ENCODE results near the gene STAT5A. TPM values are rescaled to one million over a fixed set of nuclear protein-coding genes. Genes with fewer than 3 reads are reported as not detected.

STAT5A gene
- total RNA-seq, 1 donor from 2014 or later, result 288 TPM

DNA sequence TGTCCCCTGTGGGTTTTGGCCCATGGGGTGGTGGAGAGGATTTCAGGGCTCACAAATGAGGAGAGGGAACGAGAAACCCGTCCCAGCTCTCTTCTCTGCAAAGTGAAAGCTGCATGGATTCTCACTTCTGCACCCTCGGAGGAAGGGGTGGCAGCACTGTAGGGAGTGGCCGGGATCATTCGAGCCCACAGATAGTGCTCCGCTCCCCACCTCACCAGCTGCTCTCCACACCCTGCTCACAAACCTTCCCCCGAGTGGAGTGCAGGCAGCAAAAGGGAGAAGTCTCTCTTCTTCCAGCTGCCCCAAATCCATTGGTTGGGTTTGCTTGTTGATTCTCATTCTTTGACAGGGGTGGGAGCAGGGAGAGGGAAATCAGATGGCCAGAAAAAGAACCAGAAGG lies 20.1 kb downstream of the STAT5A start:
- peaks cover 89% of the 10 kb centered on the region for H3K36me3 Mint-ChIP-seq (ENCODE audit: low read depth)
- no peaks in the 10 kb centered on the region for H3K9me3 Mint-ChIP-seq
- H3K27me3 Mint-ChIP-seq (ENCODE audit: low read depth), result no peaks in the 10 kb centered on the region
- H3K4me3 Mint-ChIP-seq (ENCODE audit: low read depth), result no peak overlapping the region
- no peak overlapping the region for H3K27ac Mint-ChIP-seq
- peaks cover 49% of the 10 kb centered on the region for H3K4me1 Mint-ChIP-seq (ENCODE audit: low read depth)
- intact Hi-C loops (cut with micrococcal nuclease), result no loop called here
- no peak for DNase-seq (ENCODE audit: low spot score)

- no peaks in the 10 kb centered on the region for H3K27me3 Mint-ChIP-seq (ENCODE audit: low read depth)
- peak overlapping the region; percentile 9 for H3K27ac Mint-ChIP-seq
- peaks cover 89% of the 10 kb centered on the region for H3K36me3 Mint-ChIP-seq (ENCODE audit: low read depth)
- DNase-seq (ENCODE audit: low spot score), result no peak
- no peak overlapping the region for H3K4me3 Mint-ChIP-seq (ENCODE audit: low read depth)
- intact Hi-C loops (cut with micrococcal nuclease), result no loop called here
- H3K4me1 Mint-ChIP-seq (ENCODE audit: low read depth), result peaks cover 52% of the 10 kb centered on the region
- H3K9me3 Mint-ChIP-seq, result no peaks in the 10 kb centered on the region
These were observed 20.8 kb downstream of the STAT5A start for GRCh38 chr17:42309142-42309541.

DNA sequence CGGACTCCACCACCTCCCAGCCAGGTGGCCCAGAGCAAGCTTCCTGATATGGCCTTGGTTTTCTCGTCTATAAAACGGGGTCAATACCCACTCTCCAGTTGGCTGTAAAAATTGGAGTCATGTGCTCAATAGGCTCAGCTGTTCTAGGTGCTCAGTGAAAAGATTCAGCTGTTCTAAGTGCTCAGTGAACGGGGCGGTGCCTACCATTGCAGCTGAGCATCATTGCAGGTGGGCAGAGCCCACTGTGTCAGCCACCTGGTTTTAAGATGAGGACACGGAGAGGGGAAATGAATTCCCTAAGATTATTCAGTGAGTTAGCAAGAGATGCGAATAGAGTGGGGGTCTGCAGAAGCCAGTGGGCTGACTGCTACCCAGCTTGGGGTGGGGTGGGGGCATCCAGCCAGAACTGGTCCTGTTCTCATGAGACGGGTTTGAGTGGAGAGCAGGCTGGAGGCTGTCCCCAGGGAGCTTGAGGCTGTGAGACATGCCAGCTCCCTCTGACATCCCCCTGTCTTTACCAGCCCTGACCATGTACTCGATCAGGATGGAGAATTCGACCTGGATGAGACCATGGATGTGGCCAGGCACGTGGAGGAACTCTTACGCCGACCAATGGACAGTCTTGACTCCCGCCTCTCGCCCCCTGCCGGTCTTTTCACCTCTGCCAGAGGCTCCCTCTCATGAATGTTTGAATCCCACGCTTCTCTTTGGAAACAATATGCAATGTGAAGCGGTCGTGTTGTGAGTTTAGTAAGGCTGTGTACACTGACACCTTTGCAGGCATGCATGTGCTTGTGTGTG lies 21.9 kb downstream of the STAT5A start:
- Mint-ChIP-seq H3K4me1 (ENCODE audit: low read depth) (peaks cover 51% of the 10 kb centered on the region), H3K4me3 (ENCODE audit: low read depth) (no peak overlapping the region), H3K9me3 (no peaks in the 10 kb centered on the region), H3K36me3 (ENCODE audit: low read depth) (peaks cover 88% of the 10 kb centered on the region), H3K27ac (no peak overlapping the region), H3K27me3 (ENCODE audit: low read depth) (no peaks in the 10 kb centered on the region)
- intact Hi-C loops (cut with micrococcal nuclease), result loop anchor here (10.0 kb wide), 1 partner anchor 215 kb away; no protein-coding TSS in a partner anchor
- DNase-seq (ENCODE audit: low spot score), result no peak

DNA sequence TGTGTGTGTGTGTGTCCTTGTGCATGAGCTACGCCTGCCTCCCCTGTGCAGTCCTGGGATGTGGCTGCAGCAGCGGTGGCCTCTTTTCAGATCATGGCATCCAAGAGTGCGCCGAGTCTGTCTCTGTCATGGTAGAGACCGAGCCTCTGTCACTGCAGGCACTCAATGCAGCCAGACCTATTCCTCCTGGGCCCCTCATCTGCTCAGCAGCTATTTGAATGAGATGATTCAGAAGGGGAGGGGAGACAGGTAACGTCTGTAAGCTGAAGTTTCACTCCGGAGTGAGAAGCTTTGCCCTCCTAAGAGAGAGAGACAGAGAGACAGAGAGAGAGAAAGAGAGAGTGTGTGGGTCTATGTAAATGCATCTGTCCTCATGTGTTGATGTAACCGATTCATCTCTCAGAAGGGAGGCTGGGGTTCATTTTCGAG lies 22.5 kb downstream of the STAT5A start:
- Mint-ChIP-seq H3K4me3 (ENCODE audit: low read depth) (no peak overlapping the region), H3K36me3 (ENCODE audit: low read depth) (peaks cover 93% of the 10 kb centered on the region), H3K27ac (peak overlapping the region; percentile 79), H3K4me1 (ENCODE audit: low read depth) (peaks cover 57% of the 10 kb centered on the region), H3K9me3 (no peaks in the 10 kb centered on the region), H3K27me3 (ENCODE audit: low read depth) (no peaks in the 10 kb centered on the region)
- intact Hi-C loops (cut with micrococcal nuclease), result loop anchor here (10.0 kb wide), 1 partner anchor 214 kb away; no protein-coding TSS in a partner anchor
- no peak for DNase-seq (ENCODE audit: low spot score)

DNA sequence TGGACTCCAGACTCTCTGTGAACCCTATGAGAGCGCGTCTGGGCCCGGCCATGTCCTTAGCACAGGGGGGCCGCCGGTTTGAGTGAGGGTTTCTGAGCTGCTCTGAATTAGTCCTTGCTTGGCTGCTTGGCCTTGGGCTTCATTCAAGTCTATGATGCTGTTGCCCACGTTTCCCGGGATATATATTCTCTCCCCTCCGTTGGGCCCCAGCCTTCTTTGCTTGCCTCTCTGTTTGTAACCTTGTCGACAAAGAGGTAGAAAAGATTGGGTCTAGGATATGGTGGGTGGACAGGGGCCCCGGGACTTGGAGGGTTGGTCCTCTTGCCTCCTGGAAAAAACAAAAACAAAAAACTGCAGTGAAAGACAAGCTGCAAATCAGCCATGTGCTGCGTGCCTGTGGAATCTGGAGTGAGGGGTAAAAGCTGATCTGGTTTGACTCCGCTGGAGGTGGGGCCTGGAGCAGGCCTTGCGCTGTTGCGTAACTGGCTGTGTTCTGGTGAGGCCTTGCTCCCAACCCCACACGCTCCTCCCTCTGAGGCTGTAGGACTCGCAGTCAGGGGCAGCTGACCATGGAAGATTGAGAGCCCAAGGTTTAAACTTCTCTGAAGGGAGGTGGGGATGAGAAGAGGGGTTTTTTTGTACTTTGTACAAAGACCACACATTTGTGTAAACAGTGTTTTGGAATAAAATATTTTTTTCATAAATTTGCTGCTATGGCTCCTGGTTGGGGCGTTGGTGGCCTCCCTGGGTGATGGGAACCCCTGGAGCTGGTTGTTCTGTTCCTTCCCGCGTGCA lies 23.1 kb downstream of the STAT5A start:
- H3K9me3 Mint-ChIP-seq, result no peaks in the 10 kb centered on the region
- DNase-seq (ENCODE audit: low spot score), result no peak
- H3K27me3 Mint-ChIP-seq (ENCODE audit: low read depth), result no peaks in the 10 kb centered on the region
- peak overlapping the region; percentile 63 for H3K4me3 Mint-ChIP-seq (ENCODE audit: low read depth)
- intact Hi-C loops (cut with micrococcal nuclease), result loop anchor here (2.0 to 10.0 kb wide), 2 partner anchors 95 to 213 kb away; no protein-coding TSS in a partner anchor
- H3K4me1 Mint-ChIP-seq (ENCODE audit: low read depth), result peaks cover 54% of the 10 kb centered on the region
- H3K36me3 Mint-ChIP-seq (ENCODE audit: low read depth), result peaks cover 89% of the 10 kb centered on the region
- peak overlapping the region; percentile 79 for H3K27ac Mint-ChIP-seq

GRCh38 chr17:42312035-42312284 lies 23.7 kb downstream of the STAT5A start:
- no peaks in the 10 kb centered on the region for H3K27me3 Mint-ChIP-seq (ENCODE audit: low read depth)
- intact Hi-C loops (cut with micrococcal nuclease), result loop anchor here (2.0 to 10.0 kb wide), 2 partner anchors 95 to 213 kb away; no protein-coding TSS in a partner anchor
- H3K4me1 Mint-ChIP-seq (ENCODE audit: low read depth), result peaks cover 57% of the 10 kb centered on the region
- peak overlapping the region; percentile 33 for H3K4me3 Mint-ChIP-seq (ENCODE audit: low read depth)
- no peak for DNase-seq (ENCODE audit: low spot score)
- H3K9me3 Mint-ChIP-seq, result no peaks in the 10 kb centered on the region
- H3K36me3 Mint-ChIP-seq (ENCODE audit: low read depth), result peaks cover 89% of the 10 kb centered on the region
- H3K27ac Mint-ChIP-seq, result peak overlapping the region; percentile 68

DNA sequence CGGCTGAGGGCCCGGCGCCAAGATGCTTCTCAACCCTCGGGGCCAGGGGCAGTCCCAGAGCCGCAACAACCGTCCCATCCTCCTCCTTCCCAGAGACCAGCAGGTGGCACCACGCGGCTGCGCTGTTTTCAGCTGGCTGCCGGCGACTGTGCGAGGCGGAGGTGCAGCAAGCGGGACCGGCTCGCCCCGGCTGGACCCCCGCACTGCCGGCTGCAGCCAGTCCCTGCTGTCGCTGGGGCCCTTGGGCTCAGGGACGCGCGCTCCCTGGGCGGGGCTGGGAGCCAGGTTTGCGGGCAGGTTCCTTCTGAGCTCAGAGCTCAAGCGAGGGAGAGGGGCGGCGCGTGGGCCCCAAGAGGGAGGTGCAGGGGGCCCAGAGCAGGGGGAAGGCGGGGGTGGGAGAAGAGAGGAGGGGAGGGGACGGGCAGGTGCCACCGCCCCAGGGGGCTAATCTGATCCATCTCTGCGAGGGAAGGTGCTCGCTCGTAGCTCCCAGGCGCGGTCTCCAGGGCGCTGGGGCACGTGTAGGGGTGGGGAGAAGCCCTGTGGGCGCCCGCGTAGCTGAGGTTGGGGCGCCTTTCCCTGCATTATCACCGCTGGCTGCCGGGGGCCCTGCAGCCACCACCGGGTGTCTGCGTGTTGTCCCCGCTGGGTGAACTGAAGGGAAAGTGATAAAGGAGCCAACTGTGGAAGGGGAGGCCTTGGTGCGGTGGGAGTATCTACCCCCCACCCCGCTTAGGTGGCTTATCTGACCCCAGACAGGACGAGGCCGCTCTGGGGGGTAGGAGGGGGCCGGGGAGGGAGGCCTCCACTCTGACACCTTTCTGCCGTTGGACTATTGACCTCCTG lies 24.2 kb downstream of the STAT5A start:
- peak overlapping the region; percentile 68 for H3K27ac Mint-ChIP-seq
- peaks cover 59% of the 10 kb centered on the region for H3K4me1 Mint-ChIP-seq (ENCODE audit: low read depth)
- intact Hi-C loops (cut with micrococcal nuclease), result loop anchor here (2.0 to 10.0 kb wide), 2 partner anchors 94 to 212 kb away; no protein-coding TSS in a partner anchor
- H3K4me3 Mint-ChIP-seq (ENCODE audit: low read depth), result peak overlapping the region; percentile 33
- DNase-seq (ENCODE audit: low spot score), result peak; percentile 72
- H3K27me3 Mint-ChIP-seq (ENCODE audit: low read depth), result no peaks in the 10 kb centered on the region
- H3K9me3 Mint-ChIP-seq, result no peaks in the 10 kb centered on the region
- H3K36me3 Mint-ChIP-seq (ENCODE audit: low read depth), result peaks cover 89% of the 10 kb centered on the region

GRCh38 chr17:42313389-42313772 lies 25.1 kb downstream of the STAT5A start:
- H3K4me3 Mint-ChIP-seq (ENCODE audit: low read depth), result no peak overlapping the region
- peaks cover 60% of the 10 kb centered on the region for H3K4me1 Mint-ChIP-seq (ENCODE audit: low read depth)
- intact Hi-C loops (cut with micrococcal nuclease), result loop anchor here (2.0 to 10.0 kb wide), 2 partner anchors 93 to 211 kb away; no protein-coding TSS in a partner anchor

GRCh38 chr17:42313773-42314566 lies 25.7 kb downstream of the STAT5A start:
- no peak for DNase-seq (ENCODE audit: low spot score)
- Mint-ChIP-seq H3K9me3 (no peaks in the 10 kb centered on the region), H3K4me1 (ENCODE audit: low read depth) (peaks cover 57% of the 10 kb centered on the region), H3K27ac (peak overlapping the region; percentile 60), H3K27me3 (ENCODE audit: low read depth) (no peaks in the 10 kb centered on the region), H3K36me3 (ENCODE audit: low read depth) (peaks cover 89% of the 10 kb centered on the region), H3K4me3 (ENCODE audit: low read depth) (no peak overlapping the region)
- intact Hi-C loops (cut with micrococcal nuclease), result loop anchor here (2.0 to 10.0 kb wide), 2 partner anchors 93 to 211 kb away; no protein-coding TSS in a partner anchor

More at GRCh38 chr17:42313389-42313772, 25.1 kb downstream of the STAT5A start:
- Mint-ChIP-seq H3K27me3 (ENCODE audit: low read depth) (no peaks in the 10 kb centered on the region), H3K9me3 (no peaks in the 10 kb centered on the region), H3K36me3 (ENCODE audit: low read depth) (peaks cover 89% of the 10 kb centered on the region), H3K27ac (peak overlapping the region; percentile 60)
- no peak for DNase-seq (ENCODE audit: low spot score)

GRCh38 chr17:42315402-42316156 lies 27.3 kb downstream of the STAT5A start:
- Mint-ChIP-seq H3K27ac (peak overlapping the region; percentile 24), H3K27me3 (ENCODE audit: low read depth) (no peaks in the 10 kb centered on the region), H3K4me3 (ENCODE audit: low read depth) (no peak overlapping the region), H3K4me1 (ENCODE audit: low read depth) (peaks cover 58% of the 10 kb centered on the region), H3K9me3 (no peaks in the 10 kb centered on the region), H3K36me3 (ENCODE audit: low read depth) (peaks cover 88% of the 10 kb centered on the region)
- intact Hi-C loops (cut with micrococcal nuclease), result loop anchor here (10.0 kb wide), 1 partner anchor 209 kb away; no protein-coding TSS in a partner anchor
- no peak for DNase-seq (ENCODE audit: low spot score)

DNA sequence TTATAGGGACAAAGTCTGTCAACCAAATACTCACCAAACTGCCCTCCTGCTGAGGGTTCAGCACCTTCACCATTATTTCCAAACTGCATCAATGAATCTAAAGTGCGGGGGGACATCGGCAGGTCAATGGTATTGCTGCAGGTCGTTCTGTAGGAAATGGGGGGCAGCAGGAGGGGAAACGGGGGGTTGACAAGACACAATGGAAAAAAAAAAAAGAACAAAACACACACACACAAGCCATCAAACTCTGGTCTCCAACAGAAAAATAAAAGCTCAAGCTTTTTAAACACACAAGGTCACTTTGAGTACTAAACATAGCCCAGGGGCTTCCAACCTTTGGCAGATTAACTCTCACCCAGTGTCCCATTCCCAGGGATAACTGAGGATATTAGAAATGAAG lies 28.5 kb downstream of the STAT5A start:
- Mint-ChIP-seq H3K9me3 (no peaks in the 10 kb centered on the region), H3K36me3 (ENCODE audit: low read depth) (peaks cover 87% of the 10 kb centered on the region), H3K27me3 (ENCODE audit: low read depth) (no peaks in the 10 kb centered on the region)

More for the DNA sequence above, 28.5 kb downstream of the STAT5A start:
- intact Hi-C loops (cut with micrococcal nuclease), result loop anchor here (10.0 kb wide), 1 partner anchor 208 kb away; no protein-coding TSS in a partner anchor
- Mint-ChIP-seq H3K4me1 (ENCODE audit: low read depth) (peaks cover 52% of the 10 kb centered on the region), H3K4me3 (ENCODE audit: low read depth) (no peak overlapping the region), H3K27ac (peak overlapping the region; percentile 45)
- DNase-seq (ENCODE audit: low spot score), result no peak
